HCT116 (cell line): ENCODE measurements around the gene HOXB13. TPM values are rescaled to one million over a fixed set of nuclear protein-coding genes. Genes with fewer than 3 reads are reported as not detected.

Experiments used
- JUND ChIP-seq: IDR thresholded peaks from 2 replicates; pipeline ENCODE4 v1.6.1; 2012
- total RNA-seq: library from RNA; stranded (reverse); gene quantifications from one replicate; pipeline ENCODE4 v1.2.1, GENCODE V29; 2021; ENCODE audit not compliant: unreplicated experiment
- TF ChIP-seq, protein P1 (sequence below): IDR thresholded peaks from 2 replicates; pipeline ENCODE4 v1.6.1; 2011; ENCODE audit warnings: mild to moderate bottlenecking, low read length, moderate library complexity; ENCODE audit not compliant: insufficient replicate concordance; ENCODE audit errors: extremely low read depth
- TF ChIP-seq, protein P2 (sequence below), 3 experiments: fragments of 200-600 bp in 1 of 3; sonication (generic) in 1 of 3; IDR thresholded peaks in 2 of 3; conservative IDR thresholded peaks in 1 of 3; 2 replicates each; pipeline ENCODE4 v1.5.1; 2012 to 2017; ENCODE audit warnings: low read depth in 2 of 3, low read length in 2 of 3, antibody characterized with exemption in 1 of 3, borderline replicate concordance in 1 of 3, control low read depth in 1 of 3, mild to moderate bottlenecking in 1 of 3, mixed read lengths in 1 of 3, mixed run types in 1 of 3, moderate library complexity in 1 of 3; ENCODE audit not compliant: insufficient read depth in 1 of 3
- TF ChIP-seq, protein P3 (sequence below): IDR thresholded peaks from 2 replicates; pipeline ENCODE4 v1.6.1; 2012

The HOXB13 gene
- total RNA-seq, 1 experiment from 2014 or later: 7.8 TPM

DNA sequence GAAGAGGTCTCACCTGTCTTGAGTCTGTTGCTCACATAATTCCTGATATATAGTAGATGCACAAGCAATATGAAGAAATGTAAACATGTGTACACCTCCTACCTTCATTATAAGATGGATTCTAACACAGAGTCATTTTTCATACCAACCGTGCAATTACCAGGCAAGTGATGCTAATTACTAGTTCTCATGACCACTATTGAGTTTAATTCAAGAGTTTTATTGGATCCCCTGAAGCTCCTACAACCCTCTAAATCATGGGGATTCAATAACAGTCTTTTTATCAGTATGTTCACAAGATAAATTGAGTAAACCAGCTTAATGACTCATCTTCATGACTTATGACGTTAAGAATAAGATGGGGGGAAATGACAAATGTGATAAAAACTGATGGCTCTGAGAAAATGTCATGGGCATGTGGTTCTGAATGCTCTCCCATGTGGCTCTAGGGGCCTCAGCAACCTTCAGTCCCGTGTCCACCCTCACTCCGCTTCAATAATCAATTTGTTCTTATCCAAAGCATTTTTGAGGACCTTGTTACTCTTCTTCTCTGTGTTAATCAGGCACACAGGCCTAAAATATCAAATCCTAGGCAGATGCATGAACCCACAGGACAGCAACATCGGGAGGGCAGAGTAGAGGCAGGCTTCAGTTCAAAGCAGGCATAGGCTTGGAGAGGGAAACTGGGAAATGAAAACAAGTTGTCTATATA lies 49.0 kb downstream of the HOXB13 start (continued):
- no peak for TF ChIP-seq JUND
- TF ChIP-seq, protein P1, sequence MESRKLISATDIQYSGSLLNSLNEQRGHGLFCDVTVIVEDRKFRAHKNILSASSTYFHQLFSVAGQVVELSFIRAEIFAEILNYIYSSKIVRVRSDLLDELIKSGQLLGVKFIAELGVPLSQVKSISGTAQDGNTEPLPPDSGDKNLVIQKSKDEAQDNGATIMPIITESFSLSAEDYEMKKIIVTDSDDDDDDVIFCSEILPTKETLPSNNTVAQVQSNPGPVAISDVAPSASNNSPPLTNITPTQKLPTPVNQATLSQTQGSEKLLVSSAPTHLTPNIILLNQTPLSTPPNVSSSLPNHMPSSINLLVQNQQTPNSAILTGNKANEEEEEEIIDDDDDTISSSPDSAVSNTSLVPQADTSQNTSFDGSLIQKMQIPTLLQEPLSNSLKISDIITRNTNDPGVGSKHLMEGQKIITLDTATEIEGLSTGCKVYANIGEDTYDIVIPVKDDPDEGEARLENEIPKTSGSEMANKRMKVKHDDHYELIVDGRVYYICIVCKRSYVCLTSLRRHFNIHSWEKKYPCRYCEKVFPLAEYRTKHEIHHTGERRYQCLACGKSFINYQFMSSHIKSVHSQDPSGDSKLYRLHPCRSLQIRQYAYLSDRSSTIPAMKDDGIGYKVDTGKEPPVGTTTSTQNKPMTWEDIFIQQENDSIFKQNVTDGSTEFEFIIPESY: no peak
- TF ChIP-seq, protein P2, sequence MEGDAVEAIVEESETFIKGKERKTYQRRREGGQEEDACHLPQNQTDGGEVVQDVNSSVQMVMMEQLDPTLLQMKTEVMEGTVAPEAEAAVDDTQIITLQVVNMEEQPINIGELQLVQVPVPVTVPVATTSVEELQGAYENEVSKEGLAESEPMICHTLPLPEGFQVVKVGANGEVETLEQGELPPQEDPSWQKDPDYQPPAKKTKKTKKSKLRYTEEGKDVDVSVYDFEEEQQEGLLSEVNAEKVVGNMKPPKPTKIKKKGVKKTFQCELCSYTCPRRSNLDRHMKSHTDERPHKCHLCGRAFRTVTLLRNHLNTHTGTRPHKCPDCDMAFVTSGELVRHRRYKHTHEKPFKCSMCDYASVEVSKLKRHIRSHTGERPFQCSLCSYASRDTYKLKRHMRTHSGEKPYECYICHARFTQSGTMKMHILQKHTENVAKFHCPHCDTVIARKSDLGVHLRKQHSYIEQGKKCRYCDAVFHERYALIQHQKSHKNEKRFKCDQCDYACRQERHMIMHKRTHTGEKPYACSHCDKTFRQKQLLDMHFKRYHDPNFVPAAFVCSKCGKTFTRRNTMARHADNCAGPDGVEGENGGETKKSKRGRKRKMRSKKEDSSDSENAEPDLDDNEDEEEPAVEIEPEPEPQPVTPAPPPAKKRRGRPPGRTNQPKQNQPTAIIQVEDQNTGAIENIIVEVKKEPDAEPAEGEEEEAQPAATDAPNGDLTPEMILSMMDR (IDR thresholded peaks at IDR 0.05 in 2 of 3, conservative IDR thresholded peaks at IDR 0.05 in 1 of 3; ENCODE audit: borderline replicate concordance in 1 of 3, insufficient read depth in 1 of 3, low read depth in 2 of 3, low read length in 2 of 3): no peak
- TF ChIP-seq, protein P3, sequence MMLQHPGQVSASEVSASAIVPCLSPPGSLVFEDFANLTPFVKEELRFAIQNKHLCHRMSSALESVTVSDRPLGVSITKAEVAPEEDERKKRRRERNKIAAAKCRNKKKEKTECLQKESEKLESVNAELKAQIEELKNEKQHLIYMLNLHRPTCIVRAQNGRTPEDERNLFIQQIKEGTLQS: no peak
